GM10847 (cell line): ENCODE measurements around the gene SALL2.

Source experiments
- POLR2A ChIP-seq: IDR thresholded peaks from 2 replicates; pipeline ENCODE4 v1.6.1; 2011; ENCODE audit not compliant: insufficient read length; ENCODE audit errors: extremely low read depth

SALL2 gene

GRCh38 chr14:21475767-21476522 is 50.2 kb downstream of the SALL2 start:
- TF ChIP-seq POLR2A, result no peak
